HEK293 (cell line): ENCODE data around the gene ISL2.

Source experiments
- CTCF ChIA-PET: fragments of 350-600 bp; formaldehyde crosslinking; extraction: SDS; loops from one replicate; lab custom pipeline; 2021; ENCODE audit warnings: antibody characterized with exemption; lab: Yijun Ruan, JAX
- POLR2A ChIA-PET: fragments of 300-600 bp; formaldehyde crosslinking; extraction: SDS; loops from one replicate; lab custom pipeline; 2020; ENCODE audit warnings: antibody characterized with exemption, inconsistent platforms; lab: Yijun Ruan, JAX
- H3K27ac ChIP-seq: fragments of 200-500 bp; sonication (Bioruptor generic); 2 replicates; pipeline ENCODE4 v1.5.1; 2014; ENCODE audit warnings: low read depth, low read length, control low read depth, inconsistent platforms; ENCODE audit errors: extremely low read depth
- H3K36me3 ChIP-seq, 2 experiments: fragments of 200-500 bp in 1 of 2; sonication (Bioruptor generic) in 1 of 2; 1 replicate in 1 of 2; 2 replicates in 1 of 2; pipeline ENCODE4 v1.5.1; 2014 to 2017; ENCODE audit warnings: inconsistent platforms in 2 of 2, low read length in 2 of 2; ENCODE audit not compliant: control insufficient read depth in 2 of 2, insufficient read depth in 1 of 2
- H3K4me1 ChIP-seq: fragments of 200-500 bp; sonication (Bioruptor generic); 2 replicates; pipeline ENCODE4 v1.5.1; 2014; ENCODE audit warnings: mild to moderate bottlenecking, low read length, inconsistent platforms; ENCODE audit not compliant: control insufficient read depth, insufficient read depth
- H3K4me3 ChIP-seq: 2 replicates; pipeline ENCODE4 v1.5.1; 2011; ENCODE audit warnings: low read depth, mild to moderate bottlenecking, control low read depth, low read length, moderate library complexity
- H3K9me3 ChIP-seq: fragments of 200-500 bp; sonication (Bioruptor generic); 2 replicates; pipeline ENCODE4 v1.5.1; 2014; ENCODE audit warnings: low read depth, low read length, inconsistent platforms; ENCODE audit not compliant: control insufficient read depth, insufficient read depth
- GFI1B ChIP-seq: fragments of 450-650 bp; formaldehyde crosslinking; IDR thresholded peaks from 2 replicates; pipeline ENCODE4 v1.5.1; 2016; ENCODE audit warnings: missing biosample characterization, missing genetic modification characterization
- GLIS1 ChIP-seq: fragments of 450-650 bp; formaldehyde crosslinking; IDR thresholded peaks from 2 replicates; pipeline ENCODE4 v1.5.1; 2016; ENCODE audit warnings: missing biosample characterization, missing genetic modification characterization
- HOXA7 ChIP-seq: sonication (generic); formaldehyde crosslinking; IDR thresholded peaks from 2 replicates; pipeline ENCODE4 v1.8.1; 2022; ENCODE audit warnings: missing genetic modification reagents, borderline replicate concordance
- KLF10 ChIP-seq: fragments of 450-650 bp; IDR thresholded peaks from 2 replicates; pipeline ENCODE4 v1.5.1; 2018; ENCODE audit warnings: missing biosample characterization, mild to moderate bottlenecking, missing genetic modification characterization
- KLF9 ChIP-seq: fragments of 450-650 bp; formaldehyde crosslinking; IDR thresholded peaks from 2 replicates; pipeline ENCODE4 v1.5.1; 2016; ENCODE audit warnings: missing biosample characterization, missing genetic modification characterization, low read depth
- MZF1 ChIP-seq: fragments of 450-650 bp; formaldehyde crosslinking; IDR thresholded peaks from 2 replicates; pipeline ENCODE4 v1.5.1; 2017; ENCODE audit warnings: missing biosample characterization, missing genetic modification characterization, borderline replicate concordance
- PRDM1 ChIP-seq: fragments of 450-650 bp; formaldehyde crosslinking; IDR thresholded peaks from 2 replicates; pipeline ENCODE4; 2016; ENCODE audit warnings: missing biosample characterization, missing genetic modification characterization
- TCF7L2 ChIP-seq: IDR thresholded peaks from 2 replicates; pipeline ENCODE4 v1.6.1; 2011; ENCODE audit warnings: low read depth, mild to moderate bottlenecking, inconsistent platforms, low read length, moderate library complexity, borderline replicate concordance
- ZBTB20 ChIP-seq: fragments of 450-650 bp; formaldehyde crosslinking; IDR thresholded peaks from 2 replicates; pipeline ENCODE4 v1.5.1; 2016; ENCODE audit warnings: missing biosample characterization, missing genetic modification characterization
- ZNF121 ChIP-seq: fragments of 450-650 bp; formaldehyde crosslinking; IDR thresholded peaks from 2 replicates; pipeline ENCODE4 v1.5.1; 2016; ENCODE audit warnings: missing biosample characterization, missing genetic modification characterization
- ZNF133 ChIP-seq: fragments of 450-650 bp; formaldehyde crosslinking; IDR thresholded peaks from 2 replicates; pipeline ENCODE4 v1.5.1; 2016; ENCODE audit warnings: missing biosample characterization, missing genetic modification characterization
- ZNF155 ChIP-seq: fragments of 450-650 bp; formaldehyde crosslinking; IDR thresholded peaks from 2 replicates; pipeline ENCODE4 v1.5.1; 2016; ENCODE audit warnings: missing biosample characterization, missing genetic modification characterization
- ZNF341 ChIP-seq: fragments of 450-650 bp; formaldehyde crosslinking; IDR thresholded peaks from 2 replicates; pipeline ENCODE4; 2016; ENCODE audit warnings: low read depth, missing biosample characterization, missing genetic modification characterization
- ZNF354C ChIP-seq: fragments of 450-650 bp; formaldehyde crosslinking; IDR thresholded peaks from 2 replicates; pipeline ENCODE4 v1.5.1; 2016; ENCODE audit warnings: missing biosample characterization, missing genetic modification characterization, low read depth, borderline replicate concordance
- ZNF426 ChIP-seq: fragments of 450-650 bp; formaldehyde crosslinking; IDR thresholded peaks from 2 replicates; pipeline ENCODE4 v1.5.1; 2017; ENCODE audit warnings: missing biosample characterization, missing genetic modification characterization, mild to moderate bottlenecking, inconsistent platforms, moderate library complexity
- ZNF561 ChIP-seq: fragments of 450-650 bp; IDR thresholded peaks from 2 replicates; pipeline ENCODE4 v1.5.1; 2018; ENCODE audit warnings: missing biosample characterization, missing genetic modification characterization, borderline replicate concordance
- ZNF571 ChIP-seq: fragments of 450-650 bp; formaldehyde crosslinking; IDR thresholded peaks from 2 replicates; pipeline ENCODE4 v1.5.0; 2017; ENCODE audit warnings: missing biosample characterization, missing genetic modification characterization
- ZNF670 ChIP-seq: fragments of 450-650 bp; formaldehyde crosslinking; IDR thresholded peaks from 2 replicates; pipeline ENCODE4 v1.5.1; 2016; ENCODE audit warnings: missing biosample characterization, missing genetic modification characterization, low read depth
- ZNF792 ChIP-seq: fragments of 450-650 bp; formaldehyde crosslinking; IDR thresholded peaks from 2 replicates; pipeline ENCODE4 v1.5.1; 2016; ENCODE audit warnings: missing biosample characterization, missing genetic modification characterization
- ZSCAN23 ChIP-seq: fragments of 450-650 bp; formaldehyde crosslinking; IDR thresholded peaks from 2 replicates; pipeline ENCODE4 v1.5.1; 2016; ENCODE audit warnings: missing biosample characterization, missing genetic modification characterization
- TF ChIP-seq, protein P1 (sequence below): fragments of 450-650 bp; formaldehyde crosslinking; IDR thresholded peaks from 2 replicates; pipeline ENCODE4 v1.5.0; 2017; ENCODE audit warnings: missing biosample characterization, missing genetic modification characterization, borderline replicate concordance
- TF ChIP-seq, protein P2 (sequence below): fragments of 450-650 bp; formaldehyde crosslinking; IDR thresholded peaks from 2 replicates; pipeline ENCODE4 v1.5.1; 2016; ENCODE audit warnings: missing biosample characterization, missing genetic modification characterization
- TF ChIP-seq, protein P3 (sequence below): fragments of 450-650 bp; formaldehyde crosslinking; IDR thresholded peaks from 2 replicates; pipeline ENCODE4 v1.5.1; 2016; ENCODE audit warnings: missing biosample characterization, missing genetic modification characterization
- TF ChIP-seq, protein P4 (sequence below): fragments of 450-650 bp; formaldehyde crosslinking; IDR thresholded peaks from 2 replicates; pipeline ENCODE4 v1.5.1; 2016; ENCODE audit warnings: missing biosample characterization, missing genetic modification characterization

Gene ISL2

DNA sequence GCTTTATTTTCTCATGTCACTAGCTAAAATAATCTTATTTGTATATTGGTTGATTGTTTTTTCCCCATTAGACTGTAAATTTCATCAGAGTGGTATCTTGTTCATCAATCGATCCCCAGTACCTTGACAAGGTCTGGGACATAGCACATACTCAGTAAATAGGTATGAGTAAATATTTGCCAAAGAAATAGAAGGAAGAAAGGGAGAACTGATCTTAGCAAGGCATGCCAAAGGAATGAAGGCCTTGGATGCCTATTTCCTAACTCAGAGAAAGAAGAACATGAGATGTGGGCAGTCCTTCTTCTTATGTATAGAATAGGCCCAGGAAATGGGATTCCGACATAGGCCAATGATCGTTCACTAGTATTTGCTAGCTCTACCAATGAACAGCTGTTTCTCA, 54.7 kb downstream of the ISL2 start:
- TF ChIP-seq ZNF670 (tag by site-specific recombination): no peak
- TF ChIP-seq ZNF561 (tag by site-specific recombination): no peak
- no peak for TF ChIP-seq ZNF121 (tag by site-specific recombination)
- no peak for TF ChIP-seq TCF7L2
- no peak for TF ChIP-seq HOXA7 (CRISPR knock-in tag)
- no peak for TF ChIP-seq PRDM1 (tag by site-specific recombination)
- TF ChIP-seq ZNF571: no peak
- no peak for TF ChIP-seq KLF9
- TF ChIP-seq ZBTB20 (tag by site-specific recombination): no peak
- TF ChIP-seq, protein P1, sequence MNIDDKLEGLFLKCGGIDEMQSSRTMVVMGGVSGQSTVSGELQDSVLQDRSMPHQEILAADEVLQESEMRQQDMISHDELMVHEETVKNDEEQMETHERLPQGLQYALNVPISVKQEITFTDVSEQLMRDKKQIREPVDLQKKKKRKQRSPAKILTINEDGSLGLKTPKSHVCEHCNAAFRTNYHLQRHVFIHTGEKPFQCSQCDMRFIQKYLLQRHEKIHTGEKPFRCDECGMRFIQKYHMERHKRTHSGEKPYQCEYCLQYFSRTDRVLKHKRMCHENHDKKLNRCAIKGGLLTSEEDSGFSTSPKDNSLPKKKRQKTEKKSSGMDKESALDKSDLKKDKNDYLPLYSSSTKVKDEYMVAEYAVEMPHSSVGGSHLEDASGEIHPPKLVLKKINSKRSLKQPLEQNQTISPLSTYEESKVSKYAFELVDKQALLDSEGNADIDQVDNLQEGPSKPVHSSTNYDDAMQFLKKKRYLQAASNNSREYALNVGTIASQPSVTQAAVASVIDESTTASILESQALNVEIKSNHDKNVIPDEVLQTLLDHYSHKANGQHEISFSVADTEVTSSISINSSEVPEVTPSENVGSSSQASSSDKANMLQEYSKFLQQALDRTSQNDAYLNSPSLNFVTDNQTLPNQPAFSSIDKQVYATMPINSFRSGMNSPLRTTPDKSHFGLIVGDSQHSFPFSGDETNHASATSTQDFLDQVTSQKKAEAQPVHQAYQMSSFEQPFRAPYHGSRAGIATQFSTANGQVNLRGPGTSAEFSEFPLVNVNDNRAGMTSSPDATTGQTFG (tag by site-specific recombination): no peak
- TF ChIP-seq ZNF354C (tag by site-specific recombination): no peak
- no peak for TF ChIP-seq ZNF426 (tag by site-specific recombination)
- no peak for TF ChIP-seq ZSCAN23
- no peak for TF ChIP-seq GLIS1
- TF ChIP-seq, protein P2, sequence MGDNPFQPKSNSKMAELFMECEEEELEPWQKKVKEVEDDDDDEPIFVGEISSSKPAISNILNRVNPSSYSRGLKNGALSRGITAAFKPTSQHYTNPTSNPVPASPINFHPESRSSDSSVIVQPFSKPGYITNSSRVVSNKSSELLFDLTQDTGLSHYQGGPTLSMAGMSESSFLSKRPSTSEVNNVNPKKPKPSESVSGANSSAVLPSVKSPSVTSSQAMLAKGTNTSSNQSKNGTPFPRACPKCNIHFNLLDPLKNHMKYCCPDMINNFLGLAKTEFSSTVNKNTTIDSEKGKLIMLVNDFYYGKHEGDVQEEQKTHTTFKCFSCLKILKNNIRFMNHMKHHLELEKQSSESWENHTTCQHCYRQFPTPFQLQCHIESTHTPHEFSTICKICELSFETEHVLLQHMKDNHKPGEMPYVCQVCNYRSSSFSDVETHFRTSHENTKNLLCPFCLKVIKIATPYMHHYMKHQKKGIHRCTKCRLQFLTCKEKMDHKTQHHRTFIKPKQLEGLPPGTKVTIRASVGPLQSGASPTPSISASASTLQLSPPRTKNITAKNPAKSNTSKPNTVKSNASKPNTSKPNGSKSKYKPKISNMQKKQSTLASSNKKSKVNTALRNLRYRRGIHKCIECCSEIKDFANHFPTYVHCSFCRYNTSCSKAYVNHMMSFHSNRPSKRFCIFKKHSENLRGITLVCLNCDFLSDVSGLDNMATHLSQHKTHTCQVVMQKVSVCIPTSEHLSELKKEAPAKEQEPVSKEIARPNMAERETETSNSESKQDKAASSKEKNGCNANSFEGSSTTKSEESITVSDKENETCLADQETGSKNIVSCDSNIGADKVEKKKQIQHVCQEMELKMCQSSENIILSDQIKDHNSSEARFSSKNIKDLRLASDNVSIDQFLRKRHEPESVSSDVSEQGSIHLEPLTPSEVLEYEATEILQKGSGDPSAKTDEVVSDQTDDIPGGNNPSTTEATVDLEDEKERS (tag by site-specific recombination): no peak
- TF ChIP-seq, protein P3, sequence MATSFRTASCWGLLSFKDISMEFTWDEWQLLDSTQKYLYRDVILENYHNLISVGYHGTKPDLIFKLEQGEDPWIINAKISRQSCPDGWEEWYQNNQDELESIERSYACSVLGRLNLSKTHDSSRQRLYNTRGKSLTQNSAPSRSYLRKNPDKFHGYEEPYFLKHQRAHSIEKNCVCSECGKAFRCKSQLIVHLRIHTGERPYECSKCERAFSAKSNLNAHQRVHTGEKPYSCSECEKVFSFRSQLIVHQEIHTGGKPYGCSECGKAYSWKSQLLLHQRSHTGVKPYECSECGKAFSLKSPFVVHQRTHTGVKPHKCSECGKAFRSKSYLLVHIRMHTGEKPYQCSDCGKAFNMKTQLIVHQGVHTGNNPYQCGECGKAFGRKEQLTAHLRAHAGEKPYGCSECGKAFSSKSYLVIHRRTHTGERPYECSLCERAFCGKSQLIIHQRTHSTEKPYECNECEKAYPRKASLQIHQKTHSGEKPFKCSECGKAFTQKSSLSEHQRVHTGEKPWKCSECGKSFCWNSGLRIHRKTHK: no peak
- no peak for TF ChIP-seq ZNF155 (tag by site-specific recombination)
- no peak for TF ChIP-seq KLF10 (tag by site-specific recombination)
- TF ChIP-seq GFI1B (tag by site-specific recombination): no peak
- TF ChIP-seq ZNF792 (tag by site-specific recombination): no peak
- no peak overlapping the region for H3K27ac ChIP-seq
- ChIA-PET POLR2A (no interaction called here), CTCF (interaction anchor here (0.6 to 1.4 kb wide), 3 partner anchors 13 to 476 kb away, joined by 3 to 4 read pairs (median 4); no protein-coding TSS in a partner anchor)
- no peaks in the 10 kb centered on the region for H3K36me3 ChIP-seq
- no peak overlapping the region for H3K4me3 ChIP-seq
- H3K9me3 ChIP-seq: no peaks in the 10 kb centered on the region
- peaks cover 10% of the 10 kb centered on the region for H3K4me1 ChIP-seq

DNA sequence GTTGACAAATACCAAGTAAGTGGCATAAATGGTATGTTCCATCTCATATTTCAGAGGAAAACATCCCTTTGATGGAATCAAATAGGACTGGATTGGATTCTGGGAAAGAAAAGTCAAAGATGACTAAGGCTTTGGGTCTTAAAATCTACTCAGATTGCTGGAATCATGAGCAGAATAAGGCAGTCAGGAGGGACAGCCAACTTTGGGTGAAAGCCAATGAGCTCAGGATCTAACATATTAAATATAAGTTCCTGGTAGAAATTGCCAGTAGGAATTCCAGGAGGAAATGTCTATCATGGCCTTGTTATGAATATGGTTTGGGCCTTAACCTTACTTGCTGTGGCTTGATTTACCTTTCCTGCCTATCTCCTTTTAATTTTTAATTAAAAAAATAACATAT, 55.3 kb downstream of the ISL2 start:
- Histone ChIP-seq H3K27ac (no peak overlapping the region), H3K4me3 (no peak overlapping the region), H3K9me3 (no peaks in the 10 kb centered on the region), H3K4me1 (peaks cover 10% of the 10 kb centered on the region), H3K36me3 (no peaks in the 10 kb centered on the region)
- CTCF ChIA-PET: interaction anchor here (0.6 to 1.4 kb wide), 5 partner anchors 8 to 475 kb away, joined by 3 to 4 read pairs (median 3); no protein-coding TSS in a partner anchor
- POLR2A ChIA-PET: no interaction called here
- TF ChIP-seq ZNF133 (no peak), MZF1 (no peak), ZNF341 (tag by site-specific recombination) (no peak)
- TF ChIP-seq, protein P4, sequence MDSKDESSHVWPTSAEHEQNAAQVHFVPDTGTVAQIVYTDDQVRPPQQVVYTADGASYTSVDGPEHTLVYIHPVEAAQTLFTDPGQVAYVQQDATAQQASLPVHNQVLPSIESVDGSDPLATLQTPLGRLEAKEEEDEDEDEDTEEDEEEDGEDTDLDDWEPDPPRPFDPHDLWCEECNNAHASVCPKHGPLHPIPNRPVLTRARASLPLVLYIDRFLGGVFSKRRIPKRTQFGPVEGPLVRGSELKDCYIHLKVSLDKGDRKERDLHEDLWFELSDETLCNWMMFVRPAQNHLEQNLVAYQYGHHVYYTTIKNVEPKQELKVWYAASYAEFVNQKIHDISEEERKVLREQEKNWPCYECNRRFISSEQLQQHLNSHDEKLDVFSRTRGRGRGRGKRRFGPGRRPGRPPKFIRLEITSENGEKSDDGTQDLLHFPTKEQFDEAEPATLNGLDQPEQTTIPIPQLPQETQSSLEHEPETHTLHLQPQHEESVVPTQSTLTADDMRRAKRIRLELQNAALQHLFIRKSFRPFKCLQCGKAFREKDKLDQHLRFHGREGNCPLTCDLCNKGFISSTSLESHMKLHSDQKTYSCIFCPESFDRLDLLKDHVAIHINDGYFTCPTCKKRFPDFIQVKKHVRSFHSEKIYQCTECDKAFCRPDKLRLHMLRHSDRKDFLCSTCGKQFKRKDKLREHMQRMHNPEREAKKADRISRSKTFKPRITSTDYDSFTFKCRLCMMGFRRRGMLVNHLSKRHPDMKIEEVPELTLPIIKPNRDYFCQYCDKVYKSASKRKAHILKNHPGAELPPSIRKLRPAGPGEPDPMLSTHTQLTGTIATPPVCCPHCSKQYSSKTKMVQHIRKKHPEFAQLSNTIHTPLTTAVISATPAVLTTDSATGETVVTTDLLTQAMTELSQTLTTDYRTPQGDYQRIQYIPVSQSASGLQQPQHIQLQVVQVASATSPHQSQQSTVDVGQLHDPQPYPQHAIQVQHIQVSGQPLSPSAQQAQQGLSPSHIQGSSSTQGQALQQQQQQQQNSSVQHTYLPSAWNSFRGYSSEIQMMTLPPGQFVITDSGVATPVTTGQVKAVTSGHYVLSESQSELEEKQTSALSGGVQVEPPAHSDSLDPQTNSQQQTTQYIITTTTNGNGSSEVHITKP (tag by site-specific recombination): 0 out of 2 replicates have a peak, but pooled peaks have one; percentile 32
